Hippocampal formation (tissue), 2 donors: ENCODE measurements around the gene TMEM9.
"Not testable (repeated sequence)": the region's sequence is repeated elsewhere in the genome, so short reads cannot be mapped to it uniquely, and the experiment has no call there.

Experiments used
- DNase-seq, 2 donors: peaks; one replicate each; lab custom pipeline; 2025; lab: John Stamatoyannopoulos, UW

Gene TMEM9

DNA sequence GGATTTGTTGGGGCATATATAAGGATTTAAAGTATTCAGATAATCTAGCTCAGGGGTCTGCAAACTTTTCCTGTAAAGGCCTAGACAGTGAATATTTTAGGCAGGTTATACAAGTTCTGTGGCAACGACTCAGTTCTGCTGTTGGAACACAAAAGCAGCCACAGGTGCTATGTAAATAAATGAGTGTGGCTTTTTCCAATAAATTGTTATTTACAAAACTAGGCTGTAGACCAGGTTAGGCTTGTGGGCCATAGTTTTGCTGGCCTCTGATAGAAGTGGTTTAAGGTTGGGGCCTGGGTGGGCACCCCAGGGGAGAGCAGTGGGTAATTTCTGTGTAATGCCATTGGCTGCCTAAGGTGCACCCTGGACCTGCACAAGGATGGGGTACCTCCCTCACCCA is 19.5 kb upstream of the TMEM9 start:
- DNase-seq: no peak

DNA sequence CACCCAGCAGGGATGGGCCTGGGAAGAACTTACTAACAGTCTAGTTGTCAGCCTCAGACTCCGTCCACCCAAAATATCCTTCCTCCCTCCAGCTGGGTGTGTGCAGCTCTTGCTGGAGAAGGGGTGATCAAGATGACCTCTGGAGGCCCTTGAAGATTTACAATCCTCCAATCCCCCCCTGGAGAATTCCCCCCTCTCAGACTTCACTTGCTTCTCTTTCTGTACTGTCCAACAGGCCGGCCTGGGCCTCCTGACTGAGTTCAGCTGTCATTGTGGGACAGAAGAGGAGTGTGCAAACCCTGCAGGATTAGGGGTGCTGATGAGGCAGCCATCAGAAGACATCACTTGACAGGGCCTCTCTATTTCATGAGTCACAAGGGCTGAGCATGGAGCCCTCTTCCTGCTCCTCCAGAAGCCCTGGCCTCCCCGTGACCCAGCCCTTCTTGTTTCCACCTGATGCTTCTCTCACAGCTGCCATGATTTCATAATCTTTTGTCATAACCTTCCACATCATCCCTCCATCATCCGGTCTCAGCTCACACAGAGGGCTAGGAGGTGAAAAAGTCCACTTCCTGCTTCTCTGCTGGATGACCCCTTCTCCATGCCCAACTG is 18.8 kb upstream of the TMEM9 start:
- DNase-seq: no peak

DNA sequence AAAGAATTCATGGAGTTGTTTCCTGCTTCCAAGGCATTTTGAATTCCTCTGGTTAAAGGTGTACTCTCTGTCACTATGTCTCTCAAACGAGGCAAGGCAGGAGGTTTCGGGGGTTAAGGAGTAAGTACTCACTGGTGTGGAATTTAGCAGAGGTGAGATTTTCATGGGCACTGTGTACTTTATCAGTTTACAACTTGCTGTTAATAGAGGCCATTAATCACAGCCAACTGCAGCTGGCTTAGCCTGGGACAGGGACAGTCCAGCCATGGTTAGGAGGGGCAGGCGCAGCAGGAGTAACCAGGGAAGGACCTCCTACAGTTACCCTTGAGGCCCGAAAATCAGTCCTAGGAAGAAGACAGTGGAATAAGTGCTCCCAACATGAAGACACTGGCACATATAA is 18.1 kb upstream of the TMEM9 start:
- DNase-seq: no peak

DNA sequence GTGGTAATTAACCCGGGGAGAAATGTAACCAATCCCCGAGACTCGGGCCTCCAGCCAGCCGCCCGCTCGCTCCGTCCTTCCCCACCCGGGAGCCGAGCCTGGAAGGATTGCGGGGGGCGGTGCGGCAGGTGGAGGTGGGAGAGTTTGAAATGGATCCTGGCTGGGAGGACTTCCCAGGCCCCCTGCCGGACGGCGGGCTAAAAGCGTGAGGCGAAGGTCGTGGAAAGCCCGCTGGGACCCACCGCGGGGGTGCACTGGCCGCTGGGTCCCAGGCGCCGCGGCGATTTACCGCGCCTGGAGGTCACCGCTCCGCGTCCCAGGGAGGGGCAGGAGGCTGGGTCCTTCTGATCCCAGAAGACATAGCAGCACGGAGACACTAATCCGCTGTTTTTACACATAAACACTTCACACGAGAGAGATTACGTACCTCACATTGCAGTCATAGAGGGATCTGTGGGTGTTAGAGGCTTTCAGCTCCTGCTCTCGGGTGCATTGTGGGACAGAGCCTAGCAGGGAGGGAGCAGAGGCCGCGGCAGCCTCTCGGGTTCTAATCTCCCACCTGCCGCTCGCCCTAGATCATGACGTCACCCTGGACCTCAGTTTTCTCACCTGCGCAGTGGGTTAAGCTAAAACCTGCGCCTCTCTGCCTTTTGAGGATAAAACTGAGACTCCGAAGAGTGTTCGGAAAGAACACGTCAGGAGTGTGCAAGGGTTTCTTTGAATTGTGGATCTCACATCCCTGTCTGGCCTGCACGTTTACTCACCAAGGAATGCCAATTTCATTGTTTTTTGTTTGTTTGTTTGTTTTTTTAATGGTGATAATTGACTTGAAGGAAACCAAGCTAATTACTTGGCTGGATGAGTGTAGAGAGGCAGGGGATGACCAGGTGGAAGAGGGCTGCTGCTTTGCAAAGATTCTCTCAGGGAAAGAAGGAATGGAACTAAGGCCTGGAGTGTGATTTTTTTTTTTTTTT is 17.1 kb upstream of the TMEM9 start:
- DNase-seq: no peak

- peak; percentile 88 to 89 for DNase-seq
Observed at GRCh38 chr1:201170533-201171062, 16.3 kb upstream of the TMEM9 start.

DNA sequence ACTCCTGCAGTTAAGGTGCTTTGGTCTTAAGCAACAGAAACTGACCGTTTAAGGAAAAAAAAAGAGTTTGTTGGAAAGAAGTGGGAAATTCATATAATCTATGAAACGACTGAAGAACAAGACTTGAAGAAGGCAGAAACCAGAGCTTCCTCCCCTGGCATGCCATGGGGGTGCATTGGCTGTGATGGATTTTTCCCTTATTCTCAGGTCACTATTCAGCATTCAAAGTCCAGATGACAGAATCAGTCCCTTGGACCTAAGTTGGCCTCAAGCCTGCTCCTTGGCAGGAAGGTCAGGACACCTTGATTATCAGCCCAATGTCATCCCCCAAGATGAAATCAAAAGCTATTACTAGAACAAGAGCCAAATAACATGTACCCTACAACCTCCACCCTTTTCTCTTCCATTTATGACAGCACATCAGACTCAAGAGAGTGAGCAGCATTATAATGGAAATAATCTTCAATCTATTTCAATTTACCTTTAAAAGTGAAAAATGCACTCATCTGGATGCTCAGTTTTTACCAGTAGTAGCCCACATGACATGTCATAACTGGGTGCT is 15.8 kb upstream of the TMEM9 start:
- no peak for DNase-seq

- no peak for DNase-seq
Observed at GRCh38 chr1:201169203-201169602, 14.9 kb upstream of the TMEM9 start.

DNA sequence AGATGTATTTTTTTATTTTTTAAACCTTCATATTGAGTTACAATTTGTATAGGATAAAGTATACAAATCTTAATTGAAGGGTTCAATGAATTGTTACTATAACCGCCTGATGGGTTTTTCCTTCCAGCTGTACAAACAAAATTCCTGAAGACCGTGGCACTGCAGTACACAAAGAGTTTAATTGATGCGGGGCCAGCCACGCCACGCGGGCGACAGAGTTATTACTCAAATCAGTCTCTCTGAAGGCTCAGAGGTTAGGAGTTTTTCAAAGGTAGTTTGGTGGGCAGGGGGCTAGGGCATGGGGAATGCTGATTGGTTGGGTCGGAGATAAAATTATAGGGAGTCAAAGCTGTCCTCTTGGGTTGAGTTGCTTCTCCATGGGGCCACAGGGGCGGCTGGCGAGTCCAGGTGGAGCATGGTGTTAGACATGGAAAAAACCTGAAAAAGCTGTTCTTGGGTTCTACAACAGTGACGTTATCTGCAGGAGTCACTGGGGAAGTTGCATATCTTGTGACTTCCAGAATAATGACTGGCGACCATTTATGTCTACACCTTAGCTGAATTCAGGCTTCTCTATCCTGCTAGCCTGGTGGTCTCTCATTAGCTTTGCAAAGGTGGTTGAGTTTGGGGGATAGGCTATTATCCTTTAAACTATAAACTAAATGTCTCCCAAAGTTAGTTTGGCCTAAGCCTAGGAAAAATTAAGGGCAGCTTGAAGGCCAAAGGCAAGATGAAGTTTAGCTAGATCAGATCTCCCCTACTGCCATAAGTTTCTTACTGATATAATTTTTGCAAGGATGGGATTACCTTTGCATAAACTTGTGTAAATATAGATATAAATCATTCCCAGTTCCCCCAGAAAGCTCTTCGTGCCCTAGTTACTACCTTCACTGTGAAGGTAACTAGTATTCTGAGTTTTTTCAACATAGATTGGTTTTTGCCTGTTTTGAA is 13.0 kb upstream of the TMEM9 start:
- no peak for DNase-seq

- DNase-seq: no peak
Observed at GRCh38 chr1:201164645-201165044, 10.4 kb upstream of the TMEM9 start.

DNA sequence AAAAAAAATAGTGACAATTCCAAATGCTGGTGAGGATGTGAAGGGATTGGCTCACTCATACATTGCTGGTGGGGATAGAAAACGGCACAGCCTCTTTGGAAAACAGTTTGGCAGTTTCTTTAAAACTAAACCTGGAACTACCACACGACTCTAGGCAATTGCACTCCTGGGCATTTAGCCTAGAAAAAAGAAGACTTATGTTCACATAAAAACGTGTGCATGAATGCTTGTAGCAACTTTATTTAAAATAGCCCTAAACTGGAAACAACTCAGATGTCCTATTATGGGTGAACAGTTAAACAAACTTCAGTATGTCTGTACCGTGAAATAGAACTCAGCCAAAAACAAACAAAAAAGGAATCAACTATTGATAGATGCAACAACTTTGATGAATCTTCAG is 9.4 kb upstream of the TMEM9 start:
- no peak for DNase-seq

DNA sequence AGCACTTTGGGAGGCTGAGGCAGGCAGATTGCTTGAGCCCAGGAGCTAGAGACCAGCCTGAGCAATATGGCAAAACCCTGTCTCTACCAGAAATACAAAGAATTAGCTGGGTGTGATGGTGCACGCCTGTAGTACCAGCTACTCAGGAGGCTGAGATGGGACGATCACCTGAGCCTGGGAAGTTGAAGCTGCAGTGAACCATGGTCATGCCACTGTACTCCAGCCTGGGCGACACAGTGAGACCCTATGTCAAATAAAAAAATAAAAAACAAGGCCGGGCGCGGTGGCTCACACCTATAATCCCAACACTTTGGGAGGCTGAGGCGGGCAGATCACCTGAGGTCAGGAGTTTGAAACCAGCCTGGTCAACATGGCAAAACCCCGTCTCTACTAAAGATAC is 8.8 kb upstream of the TMEM9 start:
- not testable (repeated sequence) for DNase-seq

DNA sequence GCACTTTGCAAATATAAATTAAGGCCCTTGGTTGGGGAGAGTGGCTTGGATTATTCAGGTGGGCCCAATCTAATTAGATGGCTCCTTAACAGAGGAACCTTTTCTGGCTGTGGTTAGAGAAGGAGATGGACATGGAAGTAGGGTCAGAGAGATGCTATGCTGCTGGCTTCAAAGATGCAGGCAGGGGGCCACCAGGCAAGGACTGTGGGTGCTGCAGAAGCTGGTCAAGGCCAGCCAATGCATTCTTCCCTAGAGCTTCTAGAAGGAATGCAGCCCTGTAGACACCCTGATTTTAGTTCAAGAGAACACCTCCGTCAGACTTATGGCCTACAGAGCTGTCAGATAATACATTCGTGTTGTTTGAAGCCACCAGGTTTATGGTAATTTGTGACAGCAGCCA is 3.7 kb upstream of the TMEM9 start:
- DNase-seq: no peak

DNA sequence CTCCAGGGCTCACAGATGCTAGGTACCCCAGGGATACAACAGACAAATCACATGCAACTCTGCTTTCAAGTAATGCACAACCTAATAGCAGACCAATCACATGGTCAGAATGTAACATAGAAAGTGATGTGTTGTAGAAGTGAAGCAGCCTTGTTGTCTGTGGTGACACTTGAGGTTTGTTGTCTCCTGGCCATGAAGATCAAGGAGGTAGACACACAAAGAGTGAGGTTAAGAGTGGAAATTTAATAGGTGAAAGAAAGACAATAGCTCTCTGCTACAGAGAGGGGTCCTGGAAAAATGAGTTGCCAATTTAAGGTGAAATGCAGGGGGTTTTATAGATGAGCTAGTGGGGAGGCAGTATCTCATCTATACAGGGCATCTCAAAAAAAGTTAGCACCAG is 2.5 kb upstream of the TMEM9 start:
- no peak for DNase-seq

- no peak for DNase-seq
Observed at GRCh38 chr1:201156346-201156745, 2.1 kb upstream of the TMEM9 start.

GRCh38 chr1:201155354-201155753 is 1.1 kb upstream of the TMEM9 start:
- no peak for DNase-seq

DNA sequence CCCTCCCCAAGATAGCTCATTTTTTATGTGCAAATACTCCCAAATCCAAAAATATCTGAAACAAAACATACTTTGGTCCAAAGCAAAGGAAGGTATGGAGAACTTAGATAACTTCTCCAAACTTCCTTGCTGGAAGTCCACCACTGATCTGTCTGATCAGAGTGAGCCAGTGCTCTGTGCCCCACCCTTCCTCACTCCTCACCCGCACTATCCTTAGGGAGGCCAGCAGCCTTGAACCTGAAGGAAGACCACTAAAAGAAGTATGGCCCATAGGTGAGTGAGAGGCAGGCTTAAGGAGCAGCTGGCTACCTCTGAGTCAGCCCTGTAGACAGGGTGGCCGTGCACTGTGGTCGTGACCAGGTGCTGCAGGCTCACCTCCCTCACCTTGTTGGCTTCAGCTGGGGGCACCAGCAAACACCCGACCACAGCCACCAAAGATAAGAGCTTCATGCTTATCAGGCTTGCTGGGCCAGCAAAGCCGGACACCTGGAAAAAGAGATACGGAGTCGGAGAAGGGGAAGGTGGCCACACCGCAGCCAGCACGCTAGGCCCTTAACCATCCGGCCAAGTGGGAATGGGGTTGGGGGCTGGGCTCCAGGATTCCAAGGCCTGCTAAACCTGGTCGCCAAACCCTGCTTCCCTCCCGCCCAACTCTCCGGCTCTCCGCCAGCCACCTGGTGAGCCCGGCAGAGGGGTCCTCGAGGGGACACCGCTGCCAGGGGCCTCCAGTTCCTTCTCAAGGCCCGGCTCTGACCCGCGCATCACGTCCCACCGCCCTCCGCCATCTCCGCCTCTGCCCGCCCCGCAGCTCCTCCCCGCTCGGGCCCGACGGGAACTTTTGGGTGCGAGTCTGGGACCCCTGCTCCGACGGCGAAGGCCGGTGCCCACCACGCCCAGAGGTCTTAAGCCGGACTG is 543 bp downstream of the TMEM9 start:
- no peak for DNase-seq

- no peak for DNase-seq
Observed at GRCh38 chr1:201149400-201149799, 4.9 kb downstream of the TMEM9 start.

GRCh38 chr1:201147396-201148015 is 6.8 kb downstream of the TMEM9 start:
- no peak for DNase-seq

GRCh38 chr1:201146626-201147390 is 7.5 kb downstream of the TMEM9 start:
- DNase-seq: no peak
